ENCODE results near the gene SLCO1A2. TPM values are rescaled to one million over a fixed set of nuclear protein-coding genes. Genes with fewer than 3 reads are reported as not detected.

Gene SLCO1A2
- total and polyA plus RNA-seq, 2 donors from 2014 or later: 0.15 to 0.31 TPM

GRCh38 chr12:21221072-21221471 is 113.6 kb downstream of the SLCO1A2 start:
- Histone ChIP-seq H3K9ac (ENCODE audit: low read length in 3 of 3) (no peak overlapping the region), H3K27me3 (ENCODE audit: control insufficient read depth, insufficient read depth, low read length) (no peaks in the 10 kb centered on the region), H3K27ac (ENCODE audit: low read depth in 2 of 2, low read length in 2 of 2) (no peak overlapping the region), H3K4me3 (ENCODE audit: low read length in 3 of 3) (no peak overlapping the region), H3K36me3 (ENCODE audit: control insufficient read depth in 2 of 3, insufficient read depth in 3 of 3, low read length in 3 of 3) (no peaks in the 10 kb centered on the region), H3K9me3 (ENCODE audit: control insufficient read depth in 2 of 3, insufficient read depth in 1 of 3, low read length in 3 of 3) (no peaks in the 10 kb centered on the region), H3K4me1 (ENCODE audit: control insufficient read depth in 2 of 3, insufficient read depth in 2 of 3, low read depth in 1 of 3, low read length in 3 of 3) (no peaks in the 10 kb centered on the region)
- intact Hi-C loops (cut with DNase I): no loop called here
- FAIRE-seq (no peak), DNase-seq (no peak)
- no peak for TF ChIP-seq CTCF (IDR thresholded peaks at IDR 0.05; ENCODE audit: borderline replicate concordance, extremely low read depth, insufficient read depth)

GRCh38 chr12:21220266-21220665 is 114.5 kb downstream of the SLCO1A2 start:
- Histone ChIP-seq H3K27ac (ENCODE audit: low read depth in 2 of 2, low read length in 2 of 2) (no peak overlapping the region), H3K4me1 (ENCODE audit: control insufficient read depth in 2 of 3, insufficient read depth in 2 of 3, low read depth in 1 of 3, low read length in 3 of 3) (no peaks in the 10 kb centered on the region), H3K36me3 (ENCODE audit: control insufficient read depth in 2 of 3, insufficient read depth in 3 of 3, low read length in 3 of 3) (no peaks in the 10 kb centered on the region), H3K4me3 (ENCODE audit: low read length in 3 of 3) (no peak overlapping the region), H3K27me3 (ENCODE audit: control insufficient read depth, insufficient read depth, low read length) (no peaks in the 10 kb centered on the region), H3K9me3 (ENCODE audit: control insufficient read depth in 2 of 3, insufficient read depth in 1 of 3, low read length in 3 of 3) (no peaks in the 10 kb centered on the region), H3K9ac (ENCODE audit: low read length in 3 of 3) (no peak overlapping the region)
- intact Hi-C loops (cut with DNase I): no loop called here
- no peak for FAIRE-seq
- no peak for TF ChIP-seq CTCF (IDR thresholded peaks at IDR 0.05; ENCODE audit: borderline replicate concordance, extremely low read depth, insufficient read depth)
- DNase-seq: no peak

GRCh38 chr12:21219206-21219605 is 115.5 kb downstream of the SLCO1A2 start:
- no peak for TF ChIP-seq CTCF (IDR thresholded peaks at IDR 0.05; ENCODE audit: borderline replicate concordance, extremely low read depth, insufficient read depth)
- FAIRE-seq: no peak

More at GRCh38 chr12:21219206-21219605, 115.5 kb downstream of the SLCO1A2 start:
- intact Hi-C loops (cut with DNase I): no loop called here
- Histone ChIP-seq H3K4me3 (ENCODE audit: low read length in 3 of 3) (no peak overlapping the region), H3K36me3 (ENCODE audit: control insufficient read depth in 2 of 3, insufficient read depth in 3 of 3, low read length in 3 of 3) (no peaks in the 10 kb centered on the region), H3K9ac (ENCODE audit: low read length in 3 of 3) (no peak overlapping the region), H3K27me3 (ENCODE audit: control insufficient read depth, insufficient read depth, low read length) (no peaks in the 10 kb centered on the region), H3K9me3 (ENCODE audit: control insufficient read depth in 2 of 3, insufficient read depth in 1 of 3, low read length in 3 of 3) (no peaks in the 10 kb centered on the region), H3K27ac (ENCODE audit: low read depth in 2 of 2, low read length in 2 of 2) (no peak overlapping the region), H3K4me1 (ENCODE audit: control insufficient read depth in 2 of 3, insufficient read depth in 2 of 3, low read depth in 1 of 3, low read length in 3 of 3) (no peaks in the 10 kb centered on the region)
- DNase-seq: no peak

Other genes with a start within 250 kb of the SLCO1A2 start
- not detected for gene SLCO1B1, start 203.7 kb downstream of the SLCO1A2 start, total RNA-seq
- gene SLCO1B1, start 203.7 kb downstream of the SLCO1A2 start, polyA plus RNA-seq (ENCODE audit: insufficient read depth, low read depth, low replicate concordance): not detected
- not detected for gene IAPP, start 38.0 kb upstream of the SLCO1A2 start, total RNA-seq
- not detected for gene IAPP, start 38.0 kb upstream of the SLCO1A2 start, polyA plus RNA-seq (ENCODE audit: insufficient read depth, low read depth, low replicate concordance)
- gene PYROXD1, start 102.7 kb upstream of the SLCO1A2 start, total RNA-seq: 22.1 TPM
- gene PYROXD1, start 102.7 kb upstream of the SLCO1A2 start, polyA plus RNA-seq (ENCODE audit: insufficient read depth, low read depth, low replicate concordance): 10.6 TPM
- gene RECQL, start 166.7 kb upstream of the SLCO1A2 start, total RNA-seq: 37.5 TPM
- 9.0 TPM for gene RECQL, start 166.7 kb upstream of the SLCO1A2 start, polyA plus RNA-seq (ENCODE audit: insufficient read depth, low read depth, low replicate concordance)
- 28.9 TPM for gene GOLT1B, start 166.9 kb upstream of the SLCO1A2 start, total RNA-seq
- gene GOLT1B, start 166.9 kb upstream of the SLCO1A2 start, polyA plus RNA-seq (ENCODE audit: insufficient read depth, low read depth, low replicate concordance): 15.7 TPM
- 52.2 TPM for gene SPX, start 191.4 kb upstream of the SLCO1A2 start, total RNA-seq
- gene SPX, start 191.4 kb upstream of the SLCO1A2 start, polyA plus RNA-seq (ENCODE audit: insufficient read depth, low read depth, low replicate concordance): 28.2 TPM